ENCODE data around the gene CAPSL. TPM values are rescaled to one million over a fixed set of nuclear protein-coding genes. Genes with fewer than 3 reads are reported as not detected.

CAPSL gene
- total RNA-seq, 6 experiments from 2014 or later: 0.19 to 0.52 (median 0.35) TPM; not detected in 1

DNA sequence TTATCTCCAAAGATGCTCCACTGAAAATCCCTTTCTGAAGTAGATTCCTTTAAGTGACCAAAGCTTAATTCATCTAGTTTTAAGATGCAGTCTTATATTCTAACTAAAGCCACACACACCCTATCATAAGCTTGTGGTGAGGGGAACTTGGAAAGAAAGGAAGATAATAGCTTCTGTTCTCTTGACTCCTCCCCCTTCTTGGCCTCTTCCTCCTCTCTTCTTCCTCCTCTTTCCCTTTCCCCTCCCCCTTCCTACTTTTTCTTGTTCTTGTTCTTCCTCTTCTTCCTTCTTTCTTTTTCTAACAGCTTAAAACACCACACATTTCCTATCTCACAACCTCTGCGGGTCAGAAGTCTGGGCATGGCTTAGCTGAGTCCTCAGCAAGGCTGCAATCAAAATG lies 58.3 kb downstream of the CAPSL start:
- Mint-ChIP-seq H3K27me3 (ENCODE audit: insufficient read depth) (no peaks in the 10 kb centered on the region), H3K36me3 (ENCODE audit: low read depth) (peaks cover 42% of the 10 kb centered on the region), H3K9me3 (peaks cover 5% of the 10 kb centered on the region), H3K4me1 (ENCODE audit: low read depth) (peaks cover 65% of the 10 kb centered on the region), H3K27ac (no peak overlapping the region; the same call in 1 of the 2 replicates), H3K4me3 (no peak overlapping the region)
- TF ChIP-seq, protein P1, sequence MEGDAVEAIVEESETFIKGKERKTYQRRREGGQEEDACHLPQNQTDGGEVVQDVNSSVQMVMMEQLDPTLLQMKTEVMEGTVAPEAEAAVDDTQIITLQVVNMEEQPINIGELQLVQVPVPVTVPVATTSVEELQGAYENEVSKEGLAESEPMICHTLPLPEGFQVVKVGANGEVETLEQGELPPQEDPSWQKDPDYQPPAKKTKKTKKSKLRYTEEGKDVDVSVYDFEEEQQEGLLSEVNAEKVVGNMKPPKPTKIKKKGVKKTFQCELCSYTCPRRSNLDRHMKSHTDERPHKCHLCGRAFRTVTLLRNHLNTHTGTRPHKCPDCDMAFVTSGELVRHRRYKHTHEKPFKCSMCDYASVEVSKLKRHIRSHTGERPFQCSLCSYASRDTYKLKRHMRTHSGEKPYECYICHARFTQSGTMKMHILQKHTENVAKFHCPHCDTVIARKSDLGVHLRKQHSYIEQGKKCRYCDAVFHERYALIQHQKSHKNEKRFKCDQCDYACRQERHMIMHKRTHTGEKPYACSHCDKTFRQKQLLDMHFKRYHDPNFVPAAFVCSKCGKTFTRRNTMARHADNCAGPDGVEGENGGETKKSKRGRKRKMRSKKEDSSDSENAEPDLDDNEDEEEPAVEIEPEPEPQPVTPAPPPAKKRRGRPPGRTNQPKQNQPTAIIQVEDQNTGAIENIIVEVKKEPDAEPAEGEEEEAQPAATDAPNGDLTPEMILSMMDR (IDR thresholded peaks at IDR 0.05): no peak
- DNase-seq: no peak

DNA sequence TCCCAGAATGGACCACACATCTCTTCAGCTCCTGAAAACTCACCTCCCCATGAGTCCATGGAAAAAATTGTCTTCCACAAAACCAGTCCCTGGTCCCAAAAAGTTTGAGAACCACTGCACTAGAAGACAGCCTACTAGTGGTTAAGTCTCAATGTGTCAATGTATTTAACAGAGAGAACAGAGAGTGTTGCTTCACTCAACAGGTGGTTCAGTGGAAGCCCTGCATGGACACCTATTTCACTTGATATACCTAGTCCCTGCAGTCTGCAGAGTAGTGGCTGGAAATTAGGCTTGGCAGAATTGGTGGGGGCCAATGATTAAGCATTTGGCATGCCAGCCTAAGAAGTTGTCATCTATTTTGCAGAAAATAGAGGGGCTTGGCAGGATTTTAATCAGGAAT lies 58.8 kb downstream of the CAPSL start:
- H3K36me3 Mint-ChIP-seq (ENCODE audit: low read depth): peaks cover 47% of the 10 kb centered on the region
- H3K4me1 Mint-ChIP-seq (ENCODE audit: low read depth): peaks cover 63% of the 10 kb centered on the region
- H3K9me3 Mint-ChIP-seq: peaks cover 5% of the 10 kb centered on the region
- H3K4me3 Mint-ChIP-seq: no peak overlapping the region
- no peaks in the 10 kb centered on the region for H3K27me3 Mint-ChIP-seq (ENCODE audit: insufficient read depth)
- TF ChIP-seq, protein P1 (IDR thresholded peaks at IDR 0.05): no peak
- H3K27ac Mint-ChIP-seq: no peak overlapping the region
- DNase-seq: no peak

DNA sequence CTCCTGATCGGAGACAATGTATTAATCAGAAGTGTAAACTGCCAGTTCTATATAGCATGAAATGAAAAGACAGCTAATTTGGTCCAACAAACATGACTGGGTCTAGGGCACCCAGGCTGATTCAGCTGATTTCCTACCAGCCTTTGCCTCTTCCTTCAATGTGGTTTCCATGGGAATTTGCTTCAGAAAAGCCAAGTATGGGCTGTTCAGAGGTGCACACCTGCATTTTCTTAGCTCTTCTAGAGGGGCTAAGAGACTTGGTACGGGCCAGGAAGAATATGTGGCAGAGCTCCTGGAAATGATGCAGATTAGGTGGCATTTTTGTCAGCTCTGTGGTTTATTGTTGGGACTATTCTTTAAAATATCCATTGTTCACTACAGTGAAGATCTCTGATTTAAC lies 59.3 kb downstream of the CAPSL start:
- TF ChIP-seq, protein P1 (IDR thresholded peaks at IDR 0.05): no peak
- no peaks in the 10 kb centered on the region for H3K27me3 Mint-ChIP-seq (ENCODE audit: insufficient read depth)
- no peak overlapping the region for H3K27ac Mint-ChIP-seq
- H3K4me1 Mint-ChIP-seq (ENCODE audit: low read depth): peaks cover 57% of the 10 kb centered on the region
- DNase-seq: no peak
- peaks cover 52% of the 10 kb centered on the region for H3K36me3 Mint-ChIP-seq (ENCODE audit: low read depth)
- H3K9me3 Mint-ChIP-seq: peaks cover 5% of the 10 kb centered on the region
- no peak overlapping the region for H3K4me3 Mint-ChIP-seq

DNA sequence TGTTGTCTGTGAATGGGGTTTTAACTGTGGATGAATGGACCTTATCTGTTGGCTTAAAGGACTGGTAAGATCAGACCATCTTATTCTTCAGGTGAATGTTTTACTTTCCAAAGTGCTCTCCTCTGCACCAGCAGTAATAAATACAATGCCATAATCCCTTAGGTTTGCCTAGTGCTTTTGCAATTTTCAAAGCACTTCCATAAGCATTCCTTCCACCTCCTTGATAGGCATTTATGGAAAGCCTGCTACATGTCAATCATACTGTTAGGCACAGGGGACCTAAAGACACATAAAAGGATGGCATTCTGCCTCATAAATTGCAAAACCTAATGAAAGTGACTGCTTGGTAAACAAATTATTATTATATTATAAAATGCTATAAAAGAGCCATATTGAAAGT lies 60.3 kb downstream of the CAPSL start:
- Mint-ChIP-seq H3K27me3 (ENCODE audit: insufficient read depth) (no peaks in the 10 kb centered on the region), H3K36me3 (ENCODE audit: low read depth) (peaks cover 59% of the 10 kb centered on the region), H3K4me3 (no peak overlapping the region), H3K27ac (no peak overlapping the region), H3K9me3 (peaks cover under 1% of the 10 kb centered on the region), H3K4me1 (ENCODE audit: low read depth) (peaks cover 47% of the 10 kb centered on the region)
- TF ChIP-seq, protein P1 (IDR thresholded peaks at IDR 0.05): no peak
- DNase-seq: no peak

DNA sequence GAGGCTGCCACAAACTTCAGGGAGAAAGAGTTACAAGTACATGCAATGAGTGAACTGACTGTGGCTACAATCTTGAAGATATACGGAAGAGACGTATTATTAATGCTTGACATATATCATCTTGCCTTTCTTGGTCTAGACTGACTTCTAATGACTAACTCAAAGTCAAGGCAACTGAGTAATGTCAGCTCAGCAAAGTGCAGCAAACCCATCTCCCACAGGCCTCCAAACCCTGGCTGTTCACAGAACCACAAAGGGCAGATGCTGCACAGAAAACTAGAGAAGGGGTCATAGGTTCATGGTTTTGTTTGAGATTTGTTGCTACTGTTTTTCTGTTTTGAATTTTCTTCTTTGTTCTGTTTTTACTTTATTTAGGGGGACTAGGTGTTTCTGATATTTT lies 60.8 kb downstream of the CAPSL start:
- H3K27ac Mint-ChIP-seq: no peak overlapping the region
- no peaks in the 10 kb centered on the region for H3K9me3 Mint-ChIP-seq
- peaks cover 43% of the 10 kb centered on the region for H3K4me1 Mint-ChIP-seq (ENCODE audit: low read depth)
- H3K4me3 Mint-ChIP-seq: no peak overlapping the region; the same call in 1 of the 2 replicates
- H3K27me3 Mint-ChIP-seq (ENCODE audit: insufficient read depth): no peaks in the 10 kb centered on the region
- TF ChIP-seq, protein P1 (IDR thresholded peaks at IDR 0.05): no peak
- DNase-seq: no peak
- H3K36me3 Mint-ChIP-seq (ENCODE audit: low read depth): peaks cover 60% of the 10 kb centered on the region

DNA sequence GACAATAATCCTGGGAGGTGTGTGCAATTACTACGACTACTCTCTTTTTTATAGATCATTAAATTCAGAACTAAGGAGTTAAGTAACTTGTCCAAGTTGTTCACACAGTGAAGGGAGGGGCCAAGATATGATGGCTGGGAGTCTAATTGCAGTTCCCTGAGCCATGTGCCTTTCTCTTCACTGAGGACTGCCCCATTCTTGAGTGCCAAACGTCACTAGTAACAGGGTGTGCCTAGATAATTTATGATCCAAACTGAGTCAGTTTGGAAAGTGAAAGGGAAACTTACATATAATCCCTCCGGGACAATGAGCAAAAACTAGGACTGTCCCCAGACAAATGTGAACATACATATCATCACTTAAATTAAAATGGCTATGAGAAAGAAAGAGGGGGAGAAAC lies 61.5 kb downstream of the CAPSL start:
- TF ChIP-seq, protein P1 (IDR thresholded peaks at IDR 0.05): no peak
- H3K27me3 Mint-ChIP-seq (ENCODE audit: insufficient read depth): no peaks in the 10 kb centered on the region
- peaks cover 35% of the 10 kb centered on the region for H3K4me1 Mint-ChIP-seq (ENCODE audit: low read depth)
- no peaks in the 10 kb centered on the region for H3K9me3 Mint-ChIP-seq
- DNase-seq: peak; percentile 24
- H3K4me3 Mint-ChIP-seq: peak overlapping the region; percentile 6; the same call in 1 of the 2 replicates
- H3K27ac Mint-ChIP-seq: peak overlapping the region; percentile 58
- H3K36me3 Mint-ChIP-seq (ENCODE audit: low read depth): peaks cover 61% of the 10 kb centered on the region
